GM18858 (cell line): Measurements from ENCODE around the gene PPIB.

Source experiments
- ATAC-seq: cut with Tn5 transposase; IDR thresholded peaks from one replicate; pipeline ENCODE4 v1.9.1; 2021; ENCODE audit not compliant: unreplicated experiment

PPIB gene

DNA sequence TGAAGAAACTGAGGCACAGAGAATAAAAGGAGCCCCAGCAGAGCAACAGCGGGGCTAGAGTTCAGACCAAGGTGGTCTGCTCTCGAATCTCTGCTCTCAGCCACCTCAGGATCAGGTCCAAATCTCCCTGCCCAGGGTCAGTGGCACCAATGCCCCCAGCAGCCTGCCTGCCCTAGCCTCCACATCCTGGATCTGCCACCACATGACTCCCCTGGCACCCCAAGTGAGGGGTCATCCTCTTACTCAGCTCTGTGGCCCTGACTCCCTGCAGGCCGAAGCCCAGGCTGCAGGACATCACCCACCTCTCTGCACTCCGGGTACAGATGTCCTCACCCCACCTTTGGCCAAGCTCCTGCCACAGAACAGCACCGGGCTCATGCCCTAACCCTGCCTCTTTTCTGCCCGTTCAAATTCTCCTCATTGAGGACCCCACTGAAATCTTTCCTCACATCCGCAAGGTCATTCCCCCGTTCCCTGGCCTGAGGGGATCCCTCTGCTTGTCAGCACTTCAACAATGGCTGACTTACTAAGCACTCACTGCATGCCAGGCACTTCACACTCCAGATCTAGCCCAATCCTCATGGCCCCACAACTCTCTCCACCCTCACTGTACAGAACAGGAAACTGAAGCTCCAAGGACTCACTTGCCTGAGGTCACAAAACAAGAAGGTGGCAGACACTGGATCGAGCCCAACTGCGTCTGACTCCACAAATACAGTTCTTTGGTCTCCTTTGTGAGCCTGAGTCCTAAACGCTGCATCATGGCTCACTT lies 4.3 kb downstream of the PPIB start:
- no peak for ATAC-seq

DNA sequence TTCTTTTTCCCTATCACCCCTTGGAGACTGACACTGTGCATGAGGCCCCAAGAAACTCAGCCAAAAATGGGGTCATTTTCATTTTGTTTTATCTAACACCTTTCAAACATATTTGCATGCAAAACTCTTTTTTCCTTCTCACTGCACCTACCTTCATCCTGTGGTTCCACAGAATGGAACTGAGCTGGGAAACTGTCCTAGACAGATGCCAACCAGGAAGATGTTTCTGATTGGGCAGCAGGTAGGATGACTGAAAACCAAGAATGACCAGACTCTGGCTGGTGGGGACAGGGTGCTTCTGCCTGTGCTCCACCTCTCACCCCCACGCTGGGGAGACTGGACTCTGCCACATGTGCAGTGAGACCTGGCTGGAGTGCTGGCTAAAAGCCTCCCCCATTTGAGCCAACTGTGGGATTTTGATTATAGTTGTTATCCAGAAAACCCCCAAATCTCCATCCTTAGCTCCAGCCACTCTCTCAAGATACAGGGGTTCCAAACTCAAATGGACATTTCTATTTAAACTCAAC lies 5.2 kb downstream of the PPIB start:
- no peak for ATAC-seq

DNA sequence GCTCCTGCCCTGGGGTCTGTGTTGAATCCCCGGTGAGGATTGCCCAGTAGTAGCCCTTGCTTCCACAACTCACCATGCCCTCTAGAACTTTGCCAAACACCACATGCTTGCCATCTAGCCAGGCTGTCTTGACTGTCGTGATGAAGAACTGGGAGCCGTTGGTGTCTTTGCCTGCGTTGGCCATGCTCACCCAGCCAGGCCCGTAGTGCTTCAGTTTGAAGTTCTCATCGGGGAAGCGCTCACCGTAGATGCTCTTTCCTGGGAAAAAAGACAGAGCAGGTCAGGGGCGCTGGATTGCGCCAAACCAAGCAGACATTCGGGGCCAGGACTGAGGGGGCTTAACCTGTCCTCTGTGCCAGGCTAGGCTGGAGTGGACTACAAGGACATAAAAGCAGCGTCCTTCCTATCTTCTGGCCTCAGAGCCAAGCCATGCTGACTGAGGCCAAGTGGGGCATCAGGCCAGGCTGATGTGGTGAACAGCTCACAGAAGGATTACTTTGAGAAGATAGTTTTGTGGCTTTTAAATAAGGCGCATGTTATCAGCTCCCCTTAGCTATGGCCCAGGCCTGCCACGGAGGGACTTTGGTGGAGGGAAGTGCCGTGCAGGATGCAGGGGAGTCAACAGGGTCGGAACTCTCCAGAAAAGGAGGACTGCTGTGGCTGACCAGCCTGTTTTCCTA lies 6.0 kb downstream of the PPIB start:
- no peak for ATAC-seq

- no peak for ATAC-seq
These were observed 6.8 kb downstream of the PPIB start for GRCh38 chr15:64155802-64156651.

DNA sequence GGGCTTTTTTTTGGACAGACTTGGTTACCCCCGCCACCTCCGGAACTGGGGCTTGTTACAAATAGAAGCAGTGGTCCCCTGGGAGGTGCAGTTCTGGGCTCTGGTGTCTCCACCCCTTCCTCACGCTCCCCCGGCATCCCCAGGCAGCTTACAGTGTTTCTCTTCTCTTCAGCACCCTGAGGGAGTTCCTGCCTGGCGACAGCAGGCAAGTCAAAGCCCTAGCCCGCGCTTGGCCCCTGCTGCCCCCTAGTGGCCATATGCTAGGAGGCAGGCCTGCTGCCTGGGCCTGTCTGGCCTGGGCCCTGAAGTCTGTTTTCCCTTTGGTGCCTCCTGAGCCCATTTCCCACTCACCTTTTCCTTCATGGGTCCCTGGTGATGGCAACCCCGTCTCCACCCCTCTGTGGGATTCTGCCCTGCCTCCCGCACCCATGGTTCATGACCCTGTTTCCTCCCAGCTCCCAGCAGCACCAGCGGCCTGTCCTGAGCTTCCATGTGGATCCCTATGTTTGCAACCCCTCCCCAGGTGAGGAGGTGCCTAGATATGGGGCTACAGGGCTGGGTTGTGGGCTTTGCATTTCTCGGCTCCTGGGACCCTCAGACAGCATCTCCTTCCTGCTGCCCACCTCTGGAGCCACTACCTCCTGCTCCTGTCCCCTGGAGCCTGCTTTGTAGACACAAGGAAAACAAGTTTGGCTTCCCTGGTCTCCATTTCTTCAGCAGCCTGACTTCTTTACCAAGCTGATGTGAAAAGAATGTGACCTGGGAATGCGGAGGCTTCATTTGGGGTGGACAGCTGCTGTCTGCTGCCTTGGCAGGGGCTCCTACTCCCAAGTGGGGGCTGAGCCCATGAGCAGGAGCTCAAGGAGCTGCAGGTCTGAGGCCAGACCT lies 9.1 kb downstream of the PPIB start:
- ATAC-seq, result peak; percentile 57

GRCh38 chr15:64152507-64153387 lies 10.1 kb downstream of the PPIB start:
- ATAC-seq, result peak; percentile 12

DNA sequence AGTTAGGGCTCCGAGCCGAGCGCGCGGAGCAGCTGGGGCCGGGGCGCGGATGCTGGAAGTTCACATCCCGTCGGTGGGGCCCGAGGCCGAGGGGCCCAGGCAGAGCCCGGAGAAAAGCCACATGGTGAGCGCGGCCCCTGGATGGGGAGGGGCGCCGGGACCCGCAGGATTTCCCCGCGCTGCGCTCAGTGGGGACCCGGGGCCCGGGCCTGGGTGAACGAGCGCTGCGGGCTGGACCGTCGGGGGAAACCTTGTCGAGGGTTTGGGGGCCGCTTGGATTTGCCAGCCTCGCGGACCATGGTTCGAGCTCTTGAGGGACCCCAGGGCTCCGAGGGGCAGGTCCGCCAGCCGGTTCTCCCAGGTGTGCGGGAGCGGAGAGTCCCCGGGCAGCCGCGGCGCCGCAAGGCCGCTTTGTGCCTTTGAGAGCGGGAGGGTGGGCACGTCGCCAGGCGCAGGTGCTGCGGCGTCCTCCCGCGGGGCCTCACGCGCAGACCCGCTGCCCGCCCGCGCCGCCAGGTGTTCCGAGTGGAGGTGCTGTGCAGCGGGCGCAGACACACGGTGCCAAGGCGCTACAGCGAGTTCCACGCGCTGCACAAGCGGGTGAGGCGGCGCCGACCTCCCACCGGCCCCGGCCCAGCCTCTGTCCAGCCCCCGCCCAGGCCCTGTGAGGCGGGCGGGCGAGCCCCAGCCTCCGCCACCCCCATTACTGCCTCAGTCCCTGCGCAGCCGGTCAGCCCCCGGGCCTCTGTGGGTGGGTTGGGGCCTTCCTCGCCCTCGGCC lies 10.9 kb downstream of the PPIB start, which contains the start of gene SNX22:
Gene SNX22, plus strand, starts transcription at position 5 of the 780 bp plus-strand sequence. Its CDS starts 45 bp downstream, at position 50.
- no peak for ATAC-seq

DNA sequence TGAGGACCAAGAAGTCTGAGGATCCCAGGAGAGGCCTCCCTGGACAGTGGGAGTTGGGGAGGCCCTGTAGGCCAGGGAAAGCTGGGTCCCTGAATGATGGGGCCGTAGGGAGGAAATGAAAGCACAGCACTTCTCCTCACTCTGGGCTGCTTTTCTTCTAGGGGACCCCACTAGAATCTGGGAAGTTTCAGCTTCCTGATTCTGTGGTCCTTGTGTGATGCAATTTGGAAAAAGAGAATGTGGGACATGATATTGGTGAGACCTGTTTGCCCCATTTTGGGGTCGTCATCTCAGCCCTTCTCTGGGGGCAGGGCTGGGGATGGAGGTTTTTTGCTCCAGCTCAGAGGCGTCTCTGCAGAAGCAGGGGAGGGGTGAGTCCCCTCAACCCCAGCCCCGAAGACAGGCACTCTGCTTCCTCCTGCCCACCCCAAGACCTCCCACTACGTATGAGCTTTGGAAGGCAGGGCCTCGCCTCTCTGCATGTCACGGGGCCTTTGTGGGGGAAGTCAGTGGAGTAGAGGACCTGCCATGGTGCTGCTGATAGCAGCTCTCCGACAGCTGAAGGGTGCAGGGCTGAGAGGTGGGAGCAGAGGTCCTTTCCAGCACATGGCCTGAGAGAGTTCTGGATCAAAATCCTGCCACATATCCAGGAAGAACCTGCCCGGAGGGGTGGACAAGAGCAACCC lies 12.8 kb downstream of the PPIB start:
- no peak for ATAC-seq

DNA sequence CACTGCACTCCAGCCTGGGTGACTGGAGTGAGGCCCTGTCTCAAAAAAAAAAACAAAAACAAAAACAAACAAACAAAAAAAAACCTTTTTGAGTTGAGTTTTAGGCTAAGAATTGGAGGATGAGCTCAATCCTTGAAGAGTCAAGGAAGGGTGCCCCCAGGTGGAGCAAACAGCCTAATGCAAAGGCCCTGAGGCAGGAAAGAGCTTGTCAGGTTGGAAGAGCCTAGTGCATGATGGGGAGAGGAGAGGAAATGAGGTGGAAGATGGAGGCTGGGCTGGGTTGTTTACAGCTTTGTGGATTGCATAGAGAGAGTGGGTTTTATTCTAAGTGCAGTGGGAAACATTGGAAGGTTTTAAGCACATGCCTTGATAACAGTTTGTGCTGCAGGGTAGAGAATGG lies 13.4 kb downstream of the PPIB start:
- ATAC-seq, result no peak

DNA sequence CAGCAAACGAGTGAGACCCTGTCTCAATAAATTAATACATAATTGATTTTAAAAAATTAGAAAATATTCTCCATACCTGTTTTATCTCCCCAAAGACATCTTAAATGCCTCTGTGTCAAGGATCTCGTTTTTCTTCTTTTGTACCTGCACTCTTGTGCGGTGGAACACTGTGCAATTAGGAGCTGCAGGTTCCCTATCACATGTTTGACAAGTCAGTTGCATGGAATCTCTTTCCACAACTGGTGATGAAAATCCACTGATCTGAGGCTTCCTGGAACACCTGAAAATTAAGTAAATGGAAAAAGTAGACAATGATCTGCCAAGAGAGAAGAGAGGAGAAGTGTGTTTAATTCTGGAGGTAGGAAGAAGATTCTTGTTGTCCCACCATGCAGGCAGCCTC lies 14.2 kb downstream of the PPIB start:
- no peak for ATAC-seq

GRCh38 chr15:64148168-64148567 lies 14.7 kb downstream of the PPIB start:
- no peak for ATAC-seq

GRCh38 chr15:64146885-64147681 lies 15.7 kb downstream of the PPIB start:
- ATAC-seq, result no peak

GRCh38 chr15:64146520-64146884 lies 16.3 kb downstream of the PPIB start:
- no peak for ATAC-seq

GRCh38 chr15:64146041-64146440 lies 16.8 kb downstream of the PPIB start:
- no peak for ATAC-seq

DNA sequence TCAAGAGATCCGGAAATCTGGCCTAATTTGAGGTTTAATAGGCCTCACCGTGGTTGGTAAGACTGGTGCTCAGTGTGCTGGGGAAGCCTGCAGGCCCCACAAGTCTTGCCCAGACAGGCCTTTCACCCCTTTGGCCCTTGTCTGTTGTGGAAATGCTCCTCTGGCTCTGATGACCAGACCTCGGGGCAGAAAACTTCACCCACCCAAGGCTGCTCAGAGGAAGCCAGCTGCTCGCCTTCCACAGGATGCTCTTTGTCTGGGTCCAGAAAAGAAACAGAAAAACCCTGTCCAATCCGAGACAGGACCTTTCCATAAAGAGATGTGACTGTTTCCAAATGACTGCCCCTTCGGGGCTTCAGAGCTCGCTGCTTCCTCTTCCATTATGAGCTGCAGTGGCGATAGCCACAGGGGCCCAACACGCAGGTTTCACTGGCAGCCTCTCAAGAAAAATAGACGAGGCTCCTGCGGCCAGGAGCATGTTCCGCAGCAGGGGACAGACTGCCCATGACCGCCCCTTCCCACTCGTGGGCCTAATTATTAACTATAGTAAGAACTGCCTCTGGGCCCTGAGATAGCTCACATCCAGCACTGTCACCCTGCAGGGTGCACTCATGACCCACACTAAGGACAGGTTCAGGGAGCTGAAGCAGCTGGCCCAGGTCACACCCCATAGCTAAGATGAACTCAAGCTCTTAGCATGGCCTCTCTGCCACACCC lies 18.1 kb downstream of the PPIB start:
- ATAC-seq, result peak; percentile 46

- peak; percentile 5 for ATAC-seq
These were observed 18.6 kb downstream of the PPIB start for GRCh38 chr15:64144192-64144564.

- ATAC-seq, result no peak
These were observed 19.5 kb downstream of the PPIB start for GRCh38 chr15:64143276-64143675.
